Stimulated activated CD8-positive, alpha-beta memory T cell treated with anti-CD3 and anti-CD28 coated beads, Interleukin-4, amount 100 ng/mL, for 4 hours (primary cell): Measurements from ENCODE around the gene CAB39.

ENCODE experiments used
- DNase-seq, 2 donors: peaks; one replicate each; pipeline ENCODE4 v3.0.0-alpha.2; 2020; ENCODE audit warnings: low read depth in 2 of 2, low spot score in 1 of 2

Gene CAB39

DNA sequence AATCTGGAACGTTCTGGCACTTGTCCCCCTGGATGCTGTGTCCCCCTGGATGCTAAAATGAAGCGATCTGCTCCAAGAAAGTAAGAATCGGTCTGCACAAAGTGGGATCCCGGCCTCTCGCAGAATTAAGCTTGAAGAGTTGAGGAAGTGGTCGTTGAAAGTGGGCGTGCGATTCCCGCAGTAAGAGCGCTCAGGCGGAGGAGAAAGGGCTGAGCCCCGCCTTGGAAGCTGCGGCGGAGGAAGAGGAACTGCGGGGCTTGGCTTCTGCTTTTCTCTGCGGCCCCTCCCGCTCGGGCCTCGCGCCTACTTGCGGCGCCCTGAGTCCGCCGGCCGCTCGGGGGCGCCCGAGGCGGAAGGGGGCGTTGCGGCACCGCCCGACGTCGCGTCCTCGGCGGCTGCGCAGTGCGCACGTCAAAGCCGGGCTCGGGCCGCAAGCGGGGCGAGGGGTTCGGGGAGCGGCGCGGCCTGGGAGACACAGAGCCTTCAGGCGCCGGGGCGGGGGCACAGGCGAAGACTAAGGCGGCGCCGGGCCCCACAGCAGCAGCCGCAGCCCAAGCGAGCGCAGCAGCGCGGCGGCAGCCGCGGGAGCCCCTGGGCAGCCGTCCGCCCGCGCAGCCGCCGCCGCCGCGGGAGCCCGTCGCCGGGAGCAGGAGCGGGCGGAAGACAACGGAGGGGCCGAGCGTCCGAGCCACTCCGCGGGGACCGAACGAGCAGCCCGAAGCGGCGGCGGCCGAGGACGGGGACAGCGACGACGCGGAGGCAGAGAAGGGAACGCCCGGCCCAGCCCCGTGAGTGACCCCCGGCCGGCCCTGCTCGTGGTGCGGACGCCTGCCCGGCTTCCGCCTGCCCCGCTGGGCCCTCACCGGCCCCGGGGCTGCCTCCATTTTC is at the start of gene CAB39:
TSS of gene CAB39 (plus strand) at position 400 of the 888 bp plus-strand sequence. CDS start 47,160 bp downstream, outside the sequence.
- peak; percentile 66 to 71 for DNase-seq

DNA sequence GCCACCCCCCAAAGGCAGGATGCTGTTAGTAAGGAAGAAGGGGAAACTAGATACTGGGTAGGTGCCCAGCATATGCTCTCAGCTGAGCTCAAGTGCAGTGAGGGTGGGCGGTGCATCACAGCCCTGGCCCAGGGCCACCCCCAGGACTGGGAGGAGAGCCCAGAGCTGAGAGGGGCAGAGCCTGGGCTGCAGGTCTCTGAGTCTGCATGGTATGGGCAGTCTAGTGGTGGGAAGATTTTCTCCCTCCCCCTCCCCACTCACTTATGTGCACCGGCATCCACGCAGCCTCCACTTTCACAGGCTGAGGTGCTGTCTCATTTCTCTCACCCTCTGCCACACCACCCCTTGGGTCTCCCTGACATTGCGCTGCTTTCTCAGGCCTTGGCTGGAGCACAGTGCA is 48.5 kb upstream of the CAB39 start:
- no peak for DNase-seq

GRCh38 chr2:230664844-230665243 is 47.8 kb upstream of the CAB39 start:
- DNase-seq, result no peak

DNA sequence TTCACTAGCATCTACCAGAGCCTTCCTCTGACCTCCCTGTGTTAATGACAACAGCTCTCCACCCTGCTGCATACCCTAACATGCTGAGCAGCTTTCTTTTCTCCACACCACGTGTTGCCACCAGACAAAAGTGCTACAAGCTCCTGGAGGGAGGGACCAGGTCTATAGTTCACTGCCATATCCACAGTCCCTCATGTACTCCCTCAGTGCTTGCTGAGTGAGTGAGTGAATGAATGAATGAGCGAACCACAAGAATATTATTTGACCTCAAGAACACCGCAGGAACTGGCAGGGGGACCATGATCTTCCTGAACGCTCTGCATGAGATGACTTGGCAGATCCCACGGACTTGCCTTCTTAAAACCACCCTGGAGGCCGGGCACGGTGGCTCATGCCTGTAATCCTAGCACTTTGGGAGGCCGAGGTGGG is 47.4 kb upstream of the CAB39 start:
- DNase-seq, result no peak

GRCh38 chr2:230666446-230666845 is 46.2 kb upstream of the CAB39 start:
- DNase-seq, result no peak

DNA sequence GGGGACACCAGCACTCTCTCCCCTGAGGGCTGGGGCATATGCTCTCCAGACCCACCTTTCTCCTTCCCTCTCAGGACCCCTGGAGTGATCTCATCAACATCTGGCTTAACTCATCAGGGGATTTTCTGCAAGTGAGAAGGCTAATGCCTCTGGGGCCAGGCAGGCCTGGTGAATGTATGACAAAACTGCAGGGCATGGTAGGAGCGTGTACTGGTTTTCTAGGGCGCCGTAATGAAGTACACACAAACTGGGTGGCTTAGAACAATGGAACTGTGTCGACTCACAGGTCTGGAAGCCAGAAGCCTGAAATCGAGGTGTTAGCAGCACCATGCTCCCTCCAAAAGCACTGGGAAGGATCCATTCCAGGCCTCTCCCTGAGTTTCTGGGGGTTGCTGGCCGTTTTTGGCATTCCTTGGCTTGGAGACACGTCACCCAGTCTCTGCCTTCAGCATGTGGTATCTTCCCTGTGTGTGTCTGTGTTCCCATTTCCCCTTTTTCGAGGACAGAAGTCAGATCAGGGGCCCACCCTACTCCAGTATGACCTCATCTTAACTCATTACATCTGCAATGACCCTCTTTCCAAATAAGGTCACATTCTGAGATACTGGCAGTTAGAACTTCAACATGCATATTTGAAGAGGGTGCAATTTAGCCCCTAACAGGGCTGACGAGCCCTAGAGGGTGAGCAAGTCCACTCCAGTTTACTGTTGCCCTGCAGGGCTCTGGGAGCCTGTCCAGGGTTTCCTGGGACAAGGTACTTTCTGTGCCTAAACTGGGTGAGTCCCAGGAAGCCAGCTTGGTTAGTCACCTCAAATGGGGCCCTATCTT is 45.5 kb upstream of the CAB39 start:
- DNase-seq, result no peak

GRCh38 chr2:230668184-230668938 is 44.3 kb upstream of the CAB39 start:
- DNase-seq, result no peak

DNA sequence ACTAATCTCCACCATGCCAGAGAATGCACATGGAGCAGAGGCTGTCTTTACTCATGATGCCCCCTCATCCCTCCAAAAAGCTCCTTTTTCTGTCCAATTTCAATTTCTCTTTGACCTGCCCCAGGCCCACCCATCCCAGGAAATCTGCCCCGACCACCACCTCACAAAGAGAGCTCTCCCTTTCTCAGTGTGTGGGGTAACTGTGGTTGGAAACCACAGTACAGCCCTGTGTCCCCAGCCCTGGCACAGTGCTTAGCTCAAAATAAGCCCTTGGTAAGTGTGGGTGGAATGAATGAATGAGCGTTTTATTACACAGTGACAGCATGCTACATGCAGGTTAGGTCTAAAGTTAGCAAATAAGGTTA is 43.7 kb upstream of the CAB39 start:
- no peak for DNase-seq

GRCh38 chr2:230669386-230669950 is 43.2 kb upstream of the CAB39 start:
- DNase-seq, result no peak

DNA sequence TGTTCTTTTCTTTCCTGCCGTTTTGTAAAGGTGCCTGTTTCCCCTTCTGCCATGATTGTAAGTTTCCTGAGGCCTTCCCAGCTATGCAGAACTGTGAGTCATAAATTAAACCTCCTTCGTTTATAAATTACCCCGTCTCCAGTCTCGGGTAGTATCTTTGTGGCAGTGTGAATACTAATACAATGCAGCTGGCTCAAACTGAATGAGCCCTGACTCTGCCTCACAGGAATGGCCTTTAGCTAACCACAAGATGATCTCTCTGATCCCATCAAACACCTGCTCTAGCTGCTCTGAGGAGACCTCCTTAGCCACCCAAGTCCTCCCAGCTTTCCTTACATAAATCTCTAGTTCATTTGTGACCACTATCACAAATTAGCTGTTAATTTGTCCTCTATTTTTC is 41.5 kb upstream of the CAB39 start:
- DNase-seq, result no peak

- no peak for DNase-seq
Observed at GRCh38 chr2:230672836-230673235, 39.8 kb upstream of the CAB39 start.

- no peak for DNase-seq
Observed at GRCh38 chr2:230674401-230674800, 38.2 kb upstream of the CAB39 start.

- DNase-seq, result no peak
Observed at GRCh38 chr2:230674966-230675672, 37.5 kb upstream of the CAB39 start.

- DNase-seq, result no peak
Observed at GRCh38 chr2:230676546-230676945, 36.1 kb upstream of the CAB39 start.

DNA sequence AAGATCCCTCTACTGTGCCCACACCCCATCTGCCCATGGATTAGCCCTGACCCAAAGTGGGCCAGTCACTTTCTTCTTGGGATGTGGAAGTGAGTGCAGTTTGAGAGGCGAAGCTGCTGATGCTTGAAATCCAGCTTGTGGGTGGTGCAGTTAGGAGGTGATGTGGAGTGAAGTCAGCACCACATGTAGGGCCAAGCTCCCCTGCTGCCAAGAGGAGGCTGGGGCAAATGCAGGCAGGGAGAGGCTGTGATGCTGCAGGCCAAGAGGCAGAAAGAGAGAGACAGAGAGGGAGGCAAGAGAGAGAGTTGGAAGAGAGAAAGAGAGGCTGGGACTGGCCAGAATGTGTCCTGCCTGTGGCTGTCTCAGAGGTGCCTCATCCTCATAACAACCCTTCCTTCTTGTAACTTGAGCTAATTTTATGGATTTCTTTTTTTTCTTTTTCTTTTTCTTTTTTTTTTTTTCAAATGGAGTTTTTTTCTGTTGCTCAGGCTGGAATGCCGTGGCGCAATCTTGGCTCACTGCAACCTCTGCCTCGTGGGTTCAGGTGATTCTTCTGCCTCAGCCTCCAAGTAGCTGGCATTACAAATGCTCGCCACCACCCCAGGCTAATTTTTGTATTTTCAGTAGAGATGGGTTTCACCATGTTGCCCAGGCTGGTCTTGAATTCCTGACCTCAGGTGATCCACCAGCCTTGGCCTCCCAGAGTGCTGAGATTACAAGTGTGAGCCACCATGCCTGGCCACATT is 35.3 kb upstream of the CAB39 start:
- DNase-seq, result no peak

GRCh38 chr2:230678018-230678417 is 34.6 kb upstream of the CAB39 start:
- DNase-seq, result no peak

- no peak for DNase-seq
Observed at GRCh38 chr2:230678451-230678850, 34.2 kb upstream of the CAB39 start.

DNA sequence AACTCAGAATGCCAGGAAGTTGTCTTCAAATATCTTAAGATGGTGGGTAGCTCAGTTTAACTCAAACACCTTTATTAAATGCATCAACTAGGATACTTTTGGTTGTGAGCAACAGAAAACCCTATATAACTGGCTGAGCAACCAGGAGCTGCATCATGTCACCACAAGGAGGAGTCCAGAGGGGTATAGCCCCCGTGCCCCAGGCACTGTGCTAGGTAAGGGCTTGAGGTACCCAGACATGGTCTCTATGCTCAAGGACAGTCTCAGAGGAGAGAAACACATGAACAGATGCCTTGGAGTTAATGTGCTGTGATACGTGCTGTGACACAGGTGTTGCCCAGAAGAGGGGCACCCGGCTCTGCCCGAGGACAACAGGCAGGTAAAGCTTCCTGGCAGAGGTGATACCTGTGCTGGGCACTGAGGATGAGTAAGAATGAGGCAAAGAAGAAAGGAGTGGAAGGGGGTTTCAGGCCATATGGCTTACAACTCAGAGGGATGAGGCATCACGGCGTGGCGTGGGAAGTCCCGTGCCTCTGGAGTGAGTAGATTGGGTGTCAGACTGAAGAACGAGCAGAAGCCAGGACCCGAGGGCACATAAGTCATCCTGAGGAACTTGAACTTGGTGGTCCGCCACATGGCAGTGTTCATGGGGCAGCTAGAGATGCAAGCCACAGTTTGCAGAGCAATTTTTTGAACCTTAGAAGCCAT is 32.0 kb upstream of the CAB39 start:
- no peak for DNase-seq

- DNase-seq, result no peak
Observed at GRCh38 chr2:230681171-230681545, 31.5 kb upstream of the CAB39 start.
